NCI-H510A treated with DMSO at 0.1 percent for 48 hours (cell line): Measurements from ENCODE around the gene CDNF.

Experiments
- DNase-seq: peaks from one replicate; lab custom pipeline; 2025; lab: John Stamatoyannopoulos, UW

The CDNF gene

DNA sequence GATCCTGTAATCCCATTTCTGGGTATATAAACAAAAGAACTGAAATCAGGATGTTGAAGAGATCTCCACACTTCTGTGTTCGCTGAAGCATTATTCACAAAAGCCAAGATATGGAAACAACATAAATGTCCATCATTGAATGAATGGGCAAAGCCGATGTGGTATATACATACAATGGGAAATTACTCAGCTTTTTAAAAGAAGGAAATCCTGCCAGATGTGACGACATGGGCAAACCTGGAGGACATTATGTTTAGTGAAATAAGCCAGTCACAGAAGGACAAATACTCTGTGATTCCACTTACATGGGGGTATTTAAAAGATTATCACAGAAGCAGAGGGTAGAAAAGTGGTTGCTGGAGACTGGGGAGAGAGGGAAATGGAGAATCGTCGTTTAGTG is 39.2 kb downstream of the CDNF start:
- no peak for DNase-seq

DNA sequence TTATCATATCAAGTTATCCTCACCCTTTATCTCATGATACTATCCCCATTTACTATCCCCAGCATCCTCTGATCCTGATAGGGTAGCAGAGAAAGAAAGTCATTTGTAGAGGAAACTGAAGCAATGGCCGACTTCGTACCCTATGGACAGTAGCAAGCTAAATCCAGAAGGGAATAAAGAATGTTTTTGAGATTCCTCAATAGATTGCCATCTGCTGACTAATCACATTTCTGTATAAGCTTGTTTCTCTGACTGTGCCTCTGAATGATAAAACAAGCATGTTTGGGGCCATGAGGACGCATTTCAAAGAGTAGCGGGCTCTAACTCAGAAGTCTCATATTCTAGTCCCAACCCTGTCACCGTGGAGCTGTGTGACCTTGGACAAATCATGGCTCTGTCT is 49.9 kb downstream of the CDNF start:
- DNase-seq = no peak

DNA sequence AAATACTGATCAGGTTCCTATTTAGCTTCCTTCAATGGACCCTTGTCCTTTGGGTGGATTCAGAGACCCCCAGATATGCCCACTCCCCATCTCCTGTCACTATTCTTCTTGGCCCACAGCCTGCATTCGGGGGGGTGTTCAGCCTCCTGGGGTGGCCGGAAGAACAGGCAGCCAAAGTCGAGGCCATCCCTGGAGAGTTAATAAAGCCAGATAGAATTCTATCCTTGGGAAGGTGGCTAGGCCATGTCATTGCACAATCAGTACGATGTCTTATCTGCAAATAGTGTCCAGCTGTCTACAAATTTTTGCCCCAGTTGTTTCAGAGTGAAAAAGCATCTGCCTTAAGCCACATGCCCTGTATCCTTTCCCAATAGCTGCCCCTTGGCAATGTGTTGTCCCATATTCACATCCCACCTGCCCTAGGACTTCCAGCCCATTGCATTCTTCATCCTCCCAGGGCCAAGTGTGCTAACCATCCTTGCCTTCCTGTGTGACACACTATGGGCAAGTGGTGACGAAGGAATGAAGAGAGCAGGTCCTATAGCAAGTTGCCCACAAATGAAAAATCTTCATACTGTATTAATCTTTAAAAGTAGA is 53.3 kb downstream of the CDNF start:
- no peak for DNase-seq

DNA sequence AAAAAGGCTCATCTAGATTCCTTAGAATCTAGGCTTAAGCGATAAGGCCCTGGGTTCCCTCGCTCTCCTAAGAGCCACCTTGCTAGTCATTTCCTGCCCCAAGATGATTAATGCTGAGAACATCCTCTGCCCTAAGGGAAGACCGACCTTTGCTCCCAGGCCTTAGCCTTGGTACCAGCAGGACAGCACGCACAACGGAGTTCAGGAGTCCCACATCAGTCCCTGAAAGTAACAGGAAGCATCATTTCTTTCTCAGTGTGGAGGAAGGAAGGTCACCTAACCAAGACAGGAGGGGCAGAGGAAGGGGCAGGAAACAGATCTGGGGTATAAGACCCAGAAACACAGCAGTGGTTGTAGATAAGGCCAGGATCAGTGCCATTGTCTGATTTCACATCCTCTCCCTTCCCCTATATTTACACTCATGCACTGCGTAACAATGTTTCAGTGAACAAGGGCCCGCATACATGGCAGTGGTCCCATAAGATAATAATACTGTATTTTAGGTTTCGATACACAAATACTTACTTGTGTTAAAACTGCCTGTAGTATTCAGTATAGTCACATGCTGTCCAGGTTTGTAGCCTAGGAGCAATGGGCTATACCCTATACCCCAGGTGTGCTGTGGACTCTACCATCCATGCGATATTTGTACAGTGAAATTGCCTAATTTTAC is 55.0 kb downstream of the CDNF start:
- no peak for DNase-seq

DNA sequence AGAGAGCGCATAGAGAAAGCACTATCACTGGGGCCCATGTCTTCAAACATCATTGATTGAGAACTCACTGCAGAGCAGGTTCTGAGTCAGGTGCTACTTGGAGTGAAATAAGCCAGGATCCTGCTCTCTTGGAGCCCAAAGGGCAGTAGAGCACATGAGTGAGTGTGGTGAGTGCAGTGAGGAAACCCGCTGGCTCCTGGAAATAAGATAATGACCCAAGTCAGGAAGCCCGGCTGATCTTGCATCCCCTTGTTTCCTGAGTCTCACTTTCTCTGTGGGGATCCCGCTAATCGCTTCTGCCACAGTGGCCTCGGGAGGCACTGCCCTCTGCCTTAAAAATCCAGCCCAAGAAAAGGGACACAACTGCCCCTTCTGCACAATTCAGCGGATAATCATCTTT is 56.1 kb downstream of the CDNF start:
- no peak for DNase-seq

DNA sequence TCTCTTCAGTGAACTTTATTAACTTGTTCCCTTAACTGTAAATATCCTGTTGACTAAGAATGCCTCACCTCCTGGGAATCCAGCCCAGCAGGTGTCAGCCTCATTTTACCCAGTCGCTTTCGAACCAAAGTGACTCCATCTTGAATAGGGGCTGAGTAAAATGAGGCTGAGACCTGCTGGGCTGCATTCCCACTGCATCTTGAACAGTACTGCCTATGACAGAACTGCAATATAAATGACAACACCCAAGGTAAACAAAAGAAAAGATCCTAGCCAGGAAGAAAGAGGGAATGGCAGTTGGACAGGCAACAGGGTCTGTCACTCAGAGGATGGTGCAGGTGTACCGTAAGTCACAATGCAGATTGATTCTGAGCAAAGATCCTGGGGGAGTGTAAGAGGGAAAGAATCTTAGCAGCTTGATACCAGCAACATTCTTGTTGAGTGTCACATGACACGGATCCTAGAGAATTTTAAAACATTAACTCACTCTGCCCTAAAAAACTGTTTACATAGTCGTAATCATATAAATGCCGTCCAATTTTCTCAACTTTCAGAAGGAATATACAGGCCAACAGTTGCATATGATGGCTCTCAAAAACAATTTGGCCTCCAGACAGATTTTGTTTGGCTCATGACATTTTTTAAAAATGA is 58.7 kb downstream of the CDNF start:
- no peak for DNase-seq

DNA sequence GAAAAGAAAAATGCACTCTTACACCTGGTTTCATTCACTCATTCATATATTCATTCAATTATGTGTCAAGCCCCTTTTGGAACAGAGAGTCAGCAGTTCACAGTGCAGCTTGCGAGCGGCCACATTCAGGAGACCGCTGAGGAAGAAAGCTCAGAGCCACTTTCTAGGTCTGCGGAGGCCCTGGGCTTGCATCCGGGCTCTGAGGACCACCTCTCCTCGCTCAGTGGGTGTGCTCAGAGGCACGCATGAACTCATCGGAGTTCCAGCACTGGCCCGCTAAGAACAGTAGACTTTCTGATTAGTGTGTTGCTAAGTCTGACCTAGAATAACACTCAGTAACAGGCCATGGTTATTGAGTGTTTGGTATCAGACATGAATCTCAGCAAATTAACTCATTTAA is 61.3 kb downstream of the CDNF start:
- DNase-seq = no peak

DNA sequence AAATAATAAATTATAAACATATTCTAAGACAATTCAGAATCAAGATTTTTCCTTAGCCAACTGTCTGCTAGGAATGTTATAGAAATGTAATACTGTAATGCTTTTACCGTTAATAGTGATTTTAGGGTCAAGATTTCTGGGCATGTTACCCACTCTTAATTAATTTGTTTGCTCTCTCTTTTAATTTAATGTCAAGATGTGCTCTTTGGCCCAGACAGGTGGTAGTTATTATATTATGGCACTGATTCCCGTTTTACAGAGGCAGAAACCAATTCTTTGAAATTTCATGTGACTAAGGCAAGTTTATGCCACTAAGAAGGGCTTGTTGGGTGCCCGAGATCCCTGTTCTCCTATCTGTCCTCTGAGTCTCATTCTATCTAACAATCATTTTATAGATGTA is 62.2 kb downstream of the CDNF start:
- DNase-seq = no peak

DNA sequence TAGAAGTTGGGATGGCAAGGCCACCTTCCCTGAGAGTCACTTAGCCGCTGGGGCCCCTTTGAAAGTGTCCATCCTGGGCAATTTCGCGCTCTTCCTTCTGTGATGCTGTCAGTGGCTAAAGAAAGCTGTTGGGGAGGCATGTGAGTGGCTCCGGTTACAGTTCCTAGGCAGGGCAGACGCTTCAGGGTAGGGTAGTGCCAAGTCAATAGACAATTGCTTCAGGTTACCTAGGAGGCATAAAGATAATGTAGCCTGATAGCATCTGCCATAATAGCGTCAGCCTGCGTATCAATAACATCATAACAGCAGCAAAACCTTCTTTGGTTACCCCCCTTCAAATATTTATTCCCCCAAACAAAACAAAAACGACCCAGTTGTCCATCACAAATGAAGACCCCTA is 63.0 kb downstream of the CDNF start, which contains the start of gene FAM107B:
TSS of gene FAM107B (minus strand) at position 101 of the 400 bp plus-strand sequence. CDS start 234 bp downstream, outside the sequence.
- no peak for DNase-seq

DNA sequence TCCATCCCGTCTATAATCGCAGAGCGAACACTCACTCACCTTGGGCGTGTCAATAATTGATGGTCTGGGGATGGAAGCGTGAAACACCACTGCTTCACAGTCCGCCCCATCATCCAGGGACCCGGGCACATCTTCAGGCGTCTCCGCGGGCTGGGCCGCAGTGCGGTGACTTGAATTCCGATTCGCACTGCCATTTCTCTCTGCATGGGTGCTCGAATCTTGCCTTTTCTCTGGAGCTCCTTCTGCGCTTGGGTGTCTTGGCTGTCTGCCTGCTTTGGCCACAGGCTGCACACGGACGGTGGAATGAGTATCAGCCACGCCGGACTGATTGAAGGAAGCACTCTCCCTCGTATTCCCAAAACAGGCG is 63.6 kb downstream of the CDNF start:
- DNase-seq = no peak

DNA sequence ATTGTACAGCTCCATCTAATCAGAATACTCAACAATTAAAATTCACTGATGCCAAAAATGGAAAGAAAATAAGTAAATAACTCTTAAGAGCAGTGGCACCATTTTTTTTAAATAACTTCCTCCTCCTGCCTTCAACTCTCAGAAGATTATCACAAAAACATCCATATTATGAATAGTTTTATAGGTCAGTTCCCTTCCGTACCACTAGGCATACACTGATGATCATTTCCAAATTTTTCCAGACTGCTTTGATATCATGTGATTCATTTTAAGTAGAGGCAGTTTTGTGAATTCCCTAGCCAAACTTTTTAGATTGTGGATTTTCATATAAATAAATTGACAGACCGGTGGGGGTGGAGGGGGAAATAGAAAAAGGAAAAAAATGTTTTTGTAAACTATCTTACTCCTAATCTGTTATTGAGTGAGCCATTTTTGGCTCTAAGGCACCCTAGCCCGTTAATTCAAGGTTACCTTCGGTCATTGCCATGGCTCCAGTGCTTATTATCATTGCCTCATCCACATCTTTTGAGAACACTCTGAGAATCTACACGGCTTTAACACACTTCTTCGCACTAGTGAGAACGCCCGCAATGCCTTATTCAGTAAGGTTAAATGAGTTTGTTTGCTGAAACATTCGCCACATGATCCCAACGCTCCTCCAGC is 64.2 kb downstream of the CDNF start:
- DNase-seq = no peak

DNA sequence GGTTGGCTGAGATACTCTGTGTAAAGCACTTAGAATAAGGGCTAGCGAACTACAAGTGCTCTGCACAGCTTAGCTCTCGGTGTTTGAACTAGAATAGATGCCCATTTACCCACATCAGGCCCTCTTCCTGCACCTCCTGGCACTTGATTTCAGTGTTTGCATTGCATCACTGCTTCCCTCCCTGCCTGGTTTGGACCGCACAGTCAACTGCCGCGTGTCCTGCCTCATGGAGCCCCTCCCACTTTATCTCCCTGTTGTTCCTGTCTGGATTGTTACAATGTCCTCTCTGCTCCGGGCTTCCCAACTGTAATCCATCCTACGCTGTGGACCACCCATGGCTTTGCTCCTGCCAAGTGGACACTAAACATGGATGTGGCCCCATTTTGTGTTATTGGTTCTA is 65.4 kb downstream of the CDNF start:
- peak; percentile 0 for DNase-seq

DNA sequence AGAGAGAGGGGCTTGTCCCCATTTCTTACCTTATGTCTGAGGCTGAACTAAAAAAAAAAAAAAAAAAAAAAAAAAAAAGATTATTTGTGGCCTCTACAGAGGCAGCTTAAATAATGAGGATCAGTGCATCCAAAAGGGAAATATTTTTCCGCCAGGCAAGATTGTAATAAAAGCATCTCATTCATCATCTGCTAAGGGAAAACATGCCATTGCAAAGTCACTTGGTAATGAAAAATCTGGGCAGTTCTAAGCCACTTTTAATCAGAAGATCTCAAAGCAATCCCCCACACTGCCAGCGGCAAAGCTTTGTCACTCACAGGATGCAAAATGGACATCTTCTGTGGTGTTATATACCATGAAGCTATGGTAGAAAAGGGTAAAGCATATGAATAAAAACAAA is 66.9 kb downstream of the CDNF start:
- DNase-seq = no peak
